Breast epithelium (tissue), 4 donors: ENCODE measurements around the gene TOP3A. TPM values are rescaled to one million over a fixed set of nuclear protein-coding genes. Genes with fewer than 3 reads are reported as not detected.

Experiments used
- DNase-seq, 2 donors: peaks; one replicate each; pipeline ENCODE4 v3.0.0-alpha.2; 2019; ENCODE audit warnings: low spot score in 2 of 2
- H3K27ac ChIP-seq, 2 donors: fragments of 200-600 bp; sonication (generic) in 1 of 2; one replicate each; pipeline ENCODE4 v1.5.1; 2016 to 2019; ENCODE audit warnings: mild to moderate bottlenecking in 1 of 2
- H3K27me3 ChIP-seq, 2 donors: fragments of 200-600 bp; sonication (generic) in 1 of 2; one replicate each; pipeline versions ENCODE4 v1.5.1 to v1.6.0; 2017 to 2019; ENCODE audit warnings: control low read depth in 1 of 2, mild to moderate bottlenecking in 1 of 2
- H3K36me3 ChIP-seq: fragments of 200-600 bp; one replicate; pipeline ENCODE4 v1.5.1; 2019
- H3K4me1 ChIP-seq, 2 donors: fragments of 200-600 bp; sonication (generic); one replicate each; pipeline ENCODE4 v1.5.1; 2016 to 2019; ENCODE audit warnings: control low read depth in 1 of 2
- H3K4me3 ChIP-seq, 3 donors: fragments of 200-600 bp; sonication (generic); 1 replicate in 2 of 3; 2 replicates in 1 of 3; pipeline ENCODE4 v1.5.1; 2016 to 2019; ENCODE audit warnings: mild to moderate bottlenecking in 3 of 3, moderate library complexity in 2 of 3
- H3K9me3 ChIP-seq, 2 donors: fragments of 200-600 bp; sonication (generic) in 1 of 2; one replicate each; pipeline ENCODE4 v1.5.1; 2016 to 2019; ENCODE audit warnings: control low read depth in 1 of 2
- CTCF ChIP-seq, 3 donors: fragments of 450-650 bp; IDR thresholded peaks; one replicate each; pipeline ENCODE4 v1.5.1; 2016 to 2017; ENCODE audit warnings: antibody characterized with exemption in 3 of 3, mild to moderate bottlenecking in 3 of 3, moderate library complexity in 3 of 3
- POLR2A ChIP-seq: fragments of 450-650 bp; IDR thresholded peaks from one replicate; pipeline ENCODE4 v1.6.1; 2016; ENCODE audit warnings: antibody characterized with exemption, mild to moderate bottlenecking, moderate library complexity
- POLR2AphosphoS5 ChIP-seq, 3 donors: sonication (generic); formaldehyde crosslinking; IDR thresholded peaks; one replicate each; pipeline ENCODE4 v1.6.1; 2017; ENCODE audit warnings: antibody characterized with exemption in 3 of 3
- intact Hi-C: fragments of 100-400 bp; cut with DNase I; formaldehyde crosslinking; loops from one replicate; pipeline ENCODE4 v1.15.1; 2023; ENCODE audit warnings: low total_unique reads
- total RNA-seq, 3 donors: library from RNA; depleted of rRNA; stranded (reverse); fragments of >200 nt; gene quantifications; one replicate each; pipeline ENCODE4 v1.1.0, GENCODE V29; 2016

TOP3A gene
- total RNA-seq, 3 donors from 2014 or later, result 25.9 to 46.5 (median 30.1) TPM

- intact Hi-C loops, result no loop called here
- no peak for DNase-seq
- peak overlapping the region in 1 of 2 donors; percentile 58 for H3K27ac ChIP-seq
- no peaks in the 10 kb centered on the region for H3K27me3 ChIP-seq
- TF ChIP-seq CTCF (IDR thresholded peaks at IDR 0.05) (no peak), POLR2AphosphoS5 (IDR thresholded peaks at IDR 0.05) (no peak), POLR2A (no peak)
- no peaks in the 10 kb centered on the region for H3K4me1 ChIP-seq
- H3K36me3 ChIP-seq, result peaks cover 12% of the 10 kb centered on the region
- no peaks in the 10 kb centered on the region for H3K9me3 ChIP-seq
- H3K4me3 ChIP-seq, result no peak overlapping the region
Observed at GRCh38 chr17:18291718-18292540, 22.9 kb downstream of the TOP3A start.

GRCh38 chr17:18285296-18285695 lies 29.5 kb downstream of the TOP3A start:
- TF ChIP-seq POLR2A (no peak), POLR2AphosphoS5 (IDR thresholded peaks at IDR 0.05) (no peak), CTCF (IDR thresholded peaks at IDR 0.05) (no peak)
- H3K4me1 ChIP-seq, result no peaks in the 10 kb centered on the region
- H3K27me3 ChIP-seq, result no peaks in the 10 kb centered on the region
- intact Hi-C loops, result no loop called here
- no peak overlapping the region for H3K4me3 ChIP-seq
- H3K27ac ChIP-seq, result no peak overlapping the region
- H3K36me3 ChIP-seq, result peaks cover 7% of the 10 kb centered on the region
- no peaks in the 10 kb centered on the region for H3K9me3 ChIP-seq
- DNase-seq, result no peak

- Histone ChIP-seq H3K27ac (no peak overlapping the region), H3K36me3 (peaks cover 12% of the 10 kb centered on the region), H3K9me3 (no peaks in the 10 kb centered on the region), H3K27me3 (no peaks in the 10 kb centered on the region), H3K4me3 (no peak overlapping the region), H3K4me1 (no peaks in the 10 kb centered on the region)
- intact Hi-C loops, result no loop called here
- no peak for DNase-seq
- no peak for TF ChIP-seq POLR2A
- no peak for TF ChIP-seq POLR2AphosphoS5 (IDR thresholded peaks at IDR 0.05)
- no peak for TF ChIP-seq CTCF (IDR thresholded peaks at IDR 0.05)
Observed at GRCh38 chr17:18281788-18282187, 33.0 kb downstream of the TOP3A start.

- TF ChIP-seq POLR2A, result no peak
- Histone ChIP-seq H3K4me3 (no peak overlapping the region), H3K27ac (no peak overlapping the region), H3K36me3 (peaks cover 12% of the 10 kb centered on the region), H3K9me3 (no peaks in the 10 kb centered on the region), H3K4me1 (no peaks in the 10 kb centered on the region), H3K27me3 (no peaks in the 10 kb centered on the region)
- intact Hi-C loops, result no loop called here
- no peak for DNase-seq
Observed at GRCh38 chr17:18280766-18281371, 33.9 kb downstream of the TOP3A start.

GRCh38 chr17:18280249-18280648 lies 34.5 kb downstream of the TOP3A start:
- peaks cover 12% of the 10 kb centered on the region for H3K36me3 ChIP-seq

More at GRCh38 chr17:18280249-18280648, 34.5 kb downstream of the TOP3A start:
- H3K27me3 ChIP-seq, result no peaks in the 10 kb centered on the region
- no peak for DNase-seq
- TF ChIP-seq CTCF (IDR thresholded peaks at IDR 0.05), result no peak
- no peak for TF ChIP-seq POLR2AphosphoS5 (IDR thresholded peaks at IDR 0.05)
- H3K27ac ChIP-seq, result no peak overlapping the region
- no peak overlapping the region for H3K4me3 ChIP-seq
- H3K9me3 ChIP-seq, result no peaks in the 10 kb centered on the region
- intact Hi-C loops, result no loop called here
- no peaks in the 10 kb centered on the region for H3K4me1 ChIP-seq
